Smooth muscle cell (in vitro differentiated cells): ENCODE data around the gene NDUFV1. TPM values are rescaled to one million over a fixed set of nuclear protein-coding genes. Genes with fewer than 3 reads are reported as not detected.

Source experiments
- DNase-seq: peaks from one replicate; lab custom pipeline; 2025; ENCODE audit not compliant: unreplicated experiment; lab: John Stamatoyannopoulos, UW
- H2AFZ ChIP-seq: fragments of 200-600 bp; sonication (generic); 2 replicates; pipeline ENCODE4 v1.6.0; 2016; ENCODE audit warnings: antibody characterized with exemption, low read depth, mild to moderate bottlenecking
- H3F3A ChIP-seq: fragments of 200-600 bp; sonication (generic); 2 replicates; pipeline ENCODE4 v1.6.0; 2017; ENCODE audit warnings: antibody characterized with exemption, low read depth
- H3K27ac ChIP-seq: fragments of 200-600 bp; sonication (generic); 2 replicates; pipeline ENCODE4 v1.5.1; 2016; ENCODE audit warnings: low read depth, mild to moderate bottlenecking
- H3K27me3 ChIP-seq: fragments of 200-600 bp; sonication (generic); 2 replicates; pipeline ENCODE4 v1.6.1; 2016; ENCODE audit warnings: low read depth, mild to moderate bottlenecking
- H3K36me3 ChIP-seq: fragments of 200-600 bp; sonication (generic); 2 replicates; pipeline ENCODE4 v1.5.1; 2016; ENCODE audit warnings: low read depth
- H3K4me1 ChIP-seq: fragments of 200-600 bp; sonication (generic); 2 replicates; pipeline ENCODE4 v1.5.1; 2016; ENCODE audit warnings: low read depth
- H3K4me2 ChIP-seq: fragments of 200-600 bp; sonication (generic); 2 replicates; pipeline ENCODE4 v1.6.0; 2016; ENCODE audit warnings: mild to moderate bottlenecking
- H3K4me3 ChIP-seq: fragments of 200-600 bp; sonication (generic); 2 replicates; pipeline ENCODE4 v1.5.1; 2016; ENCODE audit warnings: mild to moderate bottlenecking
- H3K79me2 ChIP-seq: fragments of 200-600 bp; sonication (generic); 2 replicates; pipeline ENCODE4 v1.6.0; 2016; ENCODE audit warnings: low read depth, mild to moderate bottlenecking
- H3K9ac ChIP-seq: fragments of 200-600 bp; sonication (generic); 2 replicates; pipeline ENCODE4 v1.6.0; 2016; ENCODE audit warnings: low read depth
- H3K9me3 ChIP-seq: fragments of 200-600 bp; sonication (generic); replicated peaks from 2 replicates; pipeline ENCODE4 v1.5.1; 2016; ENCODE audit warnings: low read depth
- H4K20me1 ChIP-seq: fragments of 200-600 bp; sonication (generic); 2 replicates; pipeline ENCODE4 v1.6.0; 2016; ENCODE audit warnings: low read depth
- WGBS: methylation state at CpG from one replicate; pipeline ENCODE4 v1.1.7; 2016; ENCODE audit warnings: low lambda C conversion rate; 5-methylcytosine and 5-hydroxymethylcytosine counted together
- polyA plus RNA-seq: library from polyadenylated mRNA; unstranded; fragments of >200 nt; fragmentation: Nextera tagmentation; extraction: Ambion mirVana; gene quantifications from 2 replicates; pipeline ENCODE4 v1.2.1, GENCODE V29; 2016
- total RNA-seq: library from RNA; depleted of rRNA; stranded (reverse); fragments of >200 nt; gene quantifications from 2 replicates; pipeline ENCODE4 v1.2.3, GENCODE V29; 2014
- TF ChIP-seq, protein P1 (sequence below): fragments of 200-600 bp; sonication (generic); IDR thresholded peaks from 2 replicates; pipeline ENCODE4 v1.5.1; 2017; ENCODE audit warnings: borderline replicate concordance, mild to moderate bottlenecking, antibody characterized with exemption; ENCODE audit not compliant: insufficient read depth, poor library complexity, severe bottlenecking

The NDUFV1 gene
- total and polyA plus RNA-seq, 2 experiments from 2014 or later: 111 to 201 TPM

DNA sequence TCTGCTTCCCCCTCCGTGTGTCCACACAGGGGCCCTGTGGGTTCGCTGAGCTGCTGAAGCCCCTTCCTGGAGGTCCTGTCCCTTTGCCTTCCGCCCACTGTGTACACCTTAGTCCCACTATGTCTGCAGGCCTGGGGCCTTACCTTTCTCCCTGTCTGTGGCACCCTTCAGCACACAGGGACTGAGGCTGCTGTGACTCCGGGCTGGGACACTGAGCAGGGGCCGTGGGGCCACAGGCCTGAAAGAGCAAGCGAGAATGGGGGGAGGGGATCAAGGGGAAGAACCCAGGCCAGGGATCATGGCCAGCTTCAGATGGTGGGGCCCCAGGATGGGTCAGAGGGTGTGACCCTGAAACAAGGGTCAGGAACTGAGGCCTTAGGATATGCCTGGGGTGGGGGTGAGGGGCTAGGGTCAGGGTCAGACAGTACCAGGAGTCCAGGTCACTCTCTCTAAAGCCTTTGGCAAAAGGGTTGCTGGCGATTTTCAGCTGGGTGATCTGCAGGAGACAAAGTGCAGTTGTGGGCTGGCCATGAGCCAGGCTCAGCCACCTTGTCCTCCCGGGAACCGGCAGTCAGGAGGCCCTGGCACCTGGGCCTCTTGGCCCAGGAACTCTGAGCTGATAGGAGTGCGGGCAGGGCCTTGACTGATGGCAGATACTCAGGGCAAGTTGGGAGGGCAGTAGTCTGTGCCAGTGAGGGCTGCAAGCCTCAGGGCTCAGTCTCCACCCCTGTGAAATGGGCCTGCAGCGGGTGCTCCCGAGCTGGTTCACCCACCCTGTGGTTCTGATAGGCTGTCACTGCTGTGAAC, 25.6 kb downstream of the NDUFV1 start:
- Histone ChIP-seq H3K4me1 (no peaks in the 10 kb centered on the region), H3K4me3 (no peak overlapping the region), H3K36me3 (no peaks in the 10 kb centered on the region), H3K9ac (no peak overlapping the region), H3K4me2 (no peak overlapping the region), H3K27me3 (no peaks in the 10 kb centered on the region), H3K79me2 (no peaks in the 10 kb centered on the region), H3F3A (no peaks in the 10 kb centered on the region), H3K27ac (no peak overlapping the region), H3K9me3 (no peaks in the 10 kb centered on the region), H2AFZ (no peak overlapping the region), H4K20me1 (no peaks in the 10 kb centered on the region)
- WGBS: 95% methylated on average over 12 of the region's 12 CpGs
- TF ChIP-seq, protein P1, sequence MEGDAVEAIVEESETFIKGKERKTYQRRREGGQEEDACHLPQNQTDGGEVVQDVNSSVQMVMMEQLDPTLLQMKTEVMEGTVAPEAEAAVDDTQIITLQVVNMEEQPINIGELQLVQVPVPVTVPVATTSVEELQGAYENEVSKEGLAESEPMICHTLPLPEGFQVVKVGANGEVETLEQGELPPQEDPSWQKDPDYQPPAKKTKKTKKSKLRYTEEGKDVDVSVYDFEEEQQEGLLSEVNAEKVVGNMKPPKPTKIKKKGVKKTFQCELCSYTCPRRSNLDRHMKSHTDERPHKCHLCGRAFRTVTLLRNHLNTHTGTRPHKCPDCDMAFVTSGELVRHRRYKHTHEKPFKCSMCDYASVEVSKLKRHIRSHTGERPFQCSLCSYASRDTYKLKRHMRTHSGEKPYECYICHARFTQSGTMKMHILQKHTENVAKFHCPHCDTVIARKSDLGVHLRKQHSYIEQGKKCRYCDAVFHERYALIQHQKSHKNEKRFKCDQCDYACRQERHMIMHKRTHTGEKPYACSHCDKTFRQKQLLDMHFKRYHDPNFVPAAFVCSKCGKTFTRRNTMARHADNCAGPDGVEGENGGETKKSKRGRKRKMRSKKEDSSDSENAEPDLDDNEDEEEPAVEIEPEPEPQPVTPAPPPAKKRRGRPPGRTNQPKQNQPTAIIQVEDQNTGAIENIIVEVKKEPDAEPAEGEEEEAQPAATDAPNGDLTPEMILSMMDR: no peak
- DNase-seq: no peak

DNA sequence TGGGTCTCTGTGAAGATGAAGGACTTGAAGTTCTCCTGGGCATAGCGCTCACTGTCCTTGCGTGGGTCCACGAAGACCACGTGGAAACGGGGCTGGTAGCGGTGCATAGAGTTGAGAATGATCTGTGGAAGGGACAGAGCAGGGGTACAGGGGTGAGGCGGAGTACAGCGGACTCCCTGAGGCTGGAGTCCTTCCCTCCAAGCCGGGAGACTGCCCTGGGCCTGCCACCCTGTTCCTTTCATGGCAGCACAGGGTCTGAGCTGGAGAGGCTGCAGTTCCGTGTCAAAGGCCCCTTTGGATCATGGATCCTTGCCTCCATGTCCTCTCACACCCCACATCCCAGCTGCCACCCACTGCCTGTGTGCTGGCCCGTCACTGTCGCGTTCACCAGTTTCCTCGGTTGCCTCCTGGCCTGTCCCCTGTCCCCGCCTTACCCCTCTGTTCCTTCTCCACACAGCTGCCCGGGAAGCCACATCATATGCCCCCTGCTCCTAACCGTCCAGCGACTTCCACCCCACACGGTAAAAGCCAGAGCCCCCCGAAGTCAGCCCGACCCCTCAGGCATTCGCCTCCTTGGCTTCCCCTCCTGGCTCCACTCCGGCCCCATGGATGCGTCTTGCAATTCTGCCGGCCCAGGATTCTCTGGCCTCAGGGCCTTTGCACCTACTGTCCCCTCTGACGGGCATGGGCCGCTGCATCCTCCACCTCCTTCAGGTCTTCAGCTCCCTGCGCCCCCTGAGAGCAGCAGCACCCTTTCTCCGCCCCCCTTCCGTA, 26.4 kb downstream of the NDUFV1 start:
- no peaks in the 10 kb centered on the region for H3K27me3 ChIP-seq
- H2AFZ ChIP-seq: no peak overlapping the region
- no peak overlapping the region for H3K9ac ChIP-seq
- no peak for DNase-seq
- no peaks in the 10 kb centered on the region for H4K20me1 ChIP-seq
- H3K4me1 ChIP-seq: no peaks in the 10 kb centered on the region
- WGBS: 94% methylated on average over 29 of the region's 30 CpGs
- H3F3A ChIP-seq: no peaks in the 10 kb centered on the region
- no peak overlapping the region for H3K27ac ChIP-seq
- H3K36me3 ChIP-seq: no peaks in the 10 kb centered on the region
- TF ChIP-seq, protein P1: no peak
- no peaks in the 10 kb centered on the region for H3K79me2 ChIP-seq
- no peak overlapping the region for H3K4me2 ChIP-seq
- H3K9me3 ChIP-seq: no peaks in the 10 kb centered on the region
- H3K4me3 ChIP-seq: no peak overlapping the region

DNA sequence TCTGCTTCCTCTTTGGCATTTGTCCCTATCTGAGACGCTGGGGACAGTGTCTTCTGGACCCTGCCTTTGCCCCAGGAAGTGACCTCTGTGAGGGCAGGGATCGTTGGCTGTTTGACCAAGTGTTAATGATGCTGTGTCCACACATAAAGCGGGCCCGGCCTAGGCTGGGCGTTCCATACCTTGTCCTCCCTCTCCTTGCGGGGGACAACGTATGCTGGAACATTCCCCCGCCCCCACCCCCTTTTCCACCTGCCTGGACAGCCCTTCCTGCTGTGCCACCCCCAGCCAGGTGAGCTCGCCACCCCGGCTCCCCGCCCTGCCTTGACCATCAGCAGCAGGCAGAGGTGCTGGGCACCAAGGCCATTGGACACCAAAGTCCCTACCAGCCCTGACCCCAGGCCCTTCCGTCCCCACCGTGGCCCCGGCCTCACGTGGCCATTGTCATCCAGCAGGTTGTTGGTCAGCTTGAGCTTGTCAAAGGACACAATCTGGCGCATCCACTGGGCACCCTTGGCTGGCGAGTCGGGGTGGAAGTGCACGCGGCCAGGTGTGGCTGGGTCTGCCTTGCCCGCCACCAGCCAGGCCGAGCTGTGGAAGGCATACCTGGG, 27.1 kb downstream of the NDUFV1 start:
- H3K36me3 ChIP-seq: no peaks in the 10 kb centered on the region
- H3K4me2 ChIP-seq: no peak overlapping the region
- H3K4me3 ChIP-seq: no peak overlapping the region
- H4K20me1 ChIP-seq: no peaks in the 10 kb centered on the region
- no peak overlapping the region for H3K9ac ChIP-seq
- no peaks in the 10 kb centered on the region for H3K9me3 ChIP-seq
- no peak overlapping the region for H2AFZ ChIP-seq
- no peaks in the 10 kb centered on the region for H3F3A ChIP-seq
- WGBS: 94% methylated on average over 19 of the region's 22 CpGs
- TF ChIP-seq, protein P1: no peak
- H3K79me2 ChIP-seq: no peaks in the 10 kb centered on the region
- no peak overlapping the region for H3K27ac ChIP-seq
- no peaks in the 10 kb centered on the region for H3K4me1 ChIP-seq
- no peaks in the 10 kb centered on the region for H3K27me3 ChIP-seq
- DNase-seq: no peak
